CD4-positive, alpha-beta T cell treated with Interleukin-17A for 1 hour (primary cell): ENCODE data around the gene KCNJ5.
A peak's percentile ranks its signal among the peaks of the same experiment; 100 is the strongest.
"Not testable (repeated sequence)": the region's sequence is repeated elsewhere in the genome, so short reads cannot be mapped to it uniquely, and the experiment has no call there.

ENCODE experiments used
- DNase-seq: peaks from one replicate; pipeline ENCODE4 v3.0.0-alpha.2; 2020

Gene KCNJ5

DNA sequence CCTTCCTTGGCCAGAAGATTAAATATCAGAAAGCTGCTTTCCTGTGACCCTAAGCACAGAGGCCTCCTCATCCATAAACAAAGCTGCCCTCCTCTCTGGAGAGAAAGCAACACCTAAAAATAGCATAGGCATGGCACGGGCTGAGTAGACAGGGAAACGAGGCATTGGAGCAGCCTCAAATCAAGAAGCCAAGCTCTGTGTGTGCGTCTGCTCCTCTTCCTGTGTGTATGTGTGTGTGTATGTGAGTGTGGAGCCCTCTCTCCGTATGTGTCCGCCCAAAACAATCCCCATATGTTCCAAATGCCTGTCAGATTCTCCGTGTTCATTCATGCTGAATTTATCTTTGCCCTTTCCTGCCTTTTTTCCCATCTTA is 24.0 kb downstream of the KCNJ5 start:
- DNase-seq: no peak

DNA sequence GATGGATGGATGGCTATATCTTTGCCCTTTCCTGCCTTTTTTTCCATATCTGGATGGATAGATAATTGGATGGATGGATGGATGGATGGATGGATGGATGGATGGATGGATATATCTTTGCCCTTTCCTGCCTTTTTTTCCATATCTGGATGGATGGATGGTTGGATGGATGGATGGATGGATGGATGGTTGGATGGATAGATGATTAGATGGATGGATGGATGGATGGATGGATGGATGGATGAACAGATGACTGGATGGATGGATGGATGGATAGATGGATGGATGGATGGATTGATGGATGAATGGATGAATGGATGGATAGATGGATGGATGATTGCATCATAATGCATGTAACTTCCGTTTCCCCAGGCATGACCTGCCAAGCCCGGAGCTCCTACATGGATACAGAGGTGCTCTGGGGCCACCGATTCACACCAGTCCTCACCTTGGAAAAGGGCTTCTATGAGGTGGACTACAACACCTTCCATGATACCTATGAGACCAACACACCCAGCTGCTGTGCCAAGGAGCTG is 24.9 kb downstream of the KCNJ5 start:
- DNase-seq: no peak

DNA sequence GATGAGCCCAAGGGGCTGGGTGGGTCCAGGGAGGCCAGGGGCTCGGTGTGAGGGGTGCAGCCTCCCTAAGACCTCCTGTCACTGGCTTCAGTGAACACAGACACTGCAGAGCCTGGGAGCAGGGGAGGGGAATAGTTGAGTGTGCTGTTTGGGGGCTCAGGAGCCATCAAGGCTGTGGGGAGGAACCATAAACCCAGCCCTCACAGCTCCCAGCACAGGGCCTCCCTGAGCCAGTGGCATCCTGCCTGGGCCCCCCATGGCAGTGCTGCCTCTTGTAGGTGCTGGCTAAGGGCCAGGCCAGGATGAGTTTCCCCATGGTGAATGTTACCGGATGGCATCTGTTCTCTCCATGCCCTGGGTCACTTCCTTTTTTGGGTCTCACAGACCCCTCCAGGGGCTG is 25.5 kb downstream of the KCNJ5 start:
- DNase-seq: no peak

DNA sequence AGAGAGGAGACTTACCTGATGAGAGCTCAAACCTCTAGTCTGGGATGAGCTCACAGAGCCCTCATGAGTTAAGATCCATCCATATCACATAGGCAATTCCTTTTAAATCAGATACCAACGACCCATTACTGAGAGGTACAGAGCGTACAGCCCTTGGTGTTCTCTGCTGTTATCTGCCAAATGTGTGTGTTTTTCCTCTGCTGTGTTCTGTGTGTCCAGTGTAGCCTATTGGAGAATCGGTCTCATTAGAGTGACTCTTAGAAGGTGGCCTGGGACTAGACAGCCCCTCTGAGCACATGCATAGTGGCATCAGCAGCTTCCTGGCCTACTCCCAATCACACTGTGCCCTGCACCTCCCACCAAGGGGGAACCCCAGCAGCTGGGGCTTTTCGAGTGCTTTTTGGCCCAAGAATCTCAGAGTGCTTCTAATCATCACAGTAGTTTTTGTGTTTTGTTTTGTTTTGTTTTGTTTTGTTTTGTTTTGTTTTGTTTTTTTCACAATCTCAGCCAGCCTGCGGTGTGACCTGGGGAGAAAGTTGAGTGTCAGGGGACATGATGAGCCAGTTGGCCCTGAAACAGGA is 26.1 kb downstream of the KCNJ5 start:
- DNase-seq: no peak

DNA sequence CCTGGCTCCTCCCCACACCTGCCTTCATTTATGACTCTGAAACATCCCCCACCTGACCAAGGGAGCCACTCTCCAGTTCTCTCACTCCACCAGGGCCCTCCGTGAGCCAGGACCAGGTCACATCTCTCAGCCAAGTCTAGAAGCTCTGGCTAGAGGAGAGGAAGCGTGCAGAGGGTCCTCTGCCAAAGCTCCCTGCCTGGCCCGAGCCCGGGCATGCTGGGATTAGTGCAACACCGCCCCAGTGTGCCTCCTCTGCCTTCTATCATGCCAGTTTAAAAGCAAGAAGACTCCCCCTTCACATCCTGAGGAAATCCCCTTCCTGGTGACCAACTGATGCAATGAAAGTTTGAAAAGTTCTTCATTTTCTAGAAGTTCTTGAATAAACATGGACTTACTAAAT is 28.1 kb downstream of the KCNJ5 start:
- no peak for DNase-seq

DNA sequence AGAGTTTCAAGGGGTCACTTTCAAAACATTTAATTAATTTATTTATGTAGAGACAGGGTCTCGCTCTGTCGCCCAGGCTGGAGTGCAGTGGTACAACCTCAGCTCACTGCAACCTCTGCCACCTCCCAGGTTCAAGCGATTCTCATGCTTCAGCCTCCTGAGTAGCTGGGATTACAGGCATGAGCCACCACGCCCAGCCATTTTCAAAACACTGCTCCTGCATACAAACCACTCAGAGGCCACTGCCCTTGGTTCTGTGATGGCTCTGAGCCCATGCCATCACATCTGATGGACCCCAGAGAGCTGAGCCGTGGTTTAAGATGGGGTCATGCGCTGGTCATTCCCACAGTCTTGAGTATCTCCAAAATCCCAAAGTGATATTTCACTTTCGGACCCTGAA is 28.5 kb downstream of the KCNJ5 start:
- not testable (repeated sequence) for DNase-seq

DNA sequence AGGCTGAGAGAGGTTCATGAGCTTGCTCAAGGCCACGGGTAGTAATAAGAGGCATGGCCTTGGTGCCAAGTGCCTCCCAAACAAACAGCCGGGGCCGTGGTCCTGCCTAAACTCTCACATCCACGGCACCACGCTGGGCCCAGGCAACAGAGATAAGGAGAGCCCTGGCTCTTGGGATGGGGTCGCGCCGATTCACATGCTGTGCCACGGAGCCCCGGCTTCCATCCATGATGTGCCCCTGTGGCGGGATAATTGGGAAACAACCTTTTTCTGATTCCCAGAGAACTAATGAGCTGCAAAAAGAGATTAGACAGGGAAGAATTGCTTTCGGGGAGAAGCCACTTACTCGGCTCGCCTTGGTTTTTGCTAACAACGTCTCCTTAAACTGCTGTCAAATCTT is 29.5 kb downstream of the KCNJ5 start:
- DNase-seq: no peak

DNA sequence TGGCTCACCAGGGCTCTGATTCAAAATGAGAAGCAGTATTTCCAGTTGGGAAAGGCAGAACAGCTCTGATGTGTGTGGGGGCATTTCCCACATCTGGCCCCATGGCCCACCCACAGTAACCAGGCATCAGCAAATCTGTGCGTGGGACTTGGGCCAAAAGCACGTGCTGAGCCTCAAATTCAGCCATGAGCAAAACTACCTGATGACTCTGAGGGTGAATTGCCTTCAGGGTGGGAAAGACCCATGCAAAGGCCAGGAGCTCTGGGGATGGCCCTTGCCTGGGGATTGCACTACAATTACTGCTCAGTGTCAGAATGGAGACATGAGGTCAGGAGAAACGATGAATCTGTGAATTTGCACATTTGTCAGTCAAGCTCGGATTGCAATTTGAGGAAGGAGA is 30.6 kb downstream of the KCNJ5 start:
- no peak for DNase-seq

DNA sequence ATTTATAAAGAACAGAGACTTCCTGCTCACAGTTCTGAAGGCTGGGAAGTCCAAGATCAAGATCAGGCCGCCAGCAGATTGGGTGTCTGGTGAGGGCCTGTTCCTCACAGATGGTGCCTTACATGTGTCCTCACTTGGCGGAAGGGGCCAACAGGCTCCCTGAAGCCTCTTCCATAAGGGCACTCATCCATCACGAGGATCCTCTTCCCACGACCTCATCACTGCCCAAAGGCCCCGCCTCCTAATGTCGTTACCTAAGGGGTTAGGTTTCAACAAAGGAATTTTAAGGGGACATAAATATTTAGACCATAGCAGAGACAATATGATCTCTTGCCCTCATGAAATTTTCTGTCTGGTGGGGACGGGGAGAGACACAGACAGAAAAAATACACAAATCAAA is 32.9 kb downstream of the KCNJ5 start:
- DNase-seq: no peak

DNA sequence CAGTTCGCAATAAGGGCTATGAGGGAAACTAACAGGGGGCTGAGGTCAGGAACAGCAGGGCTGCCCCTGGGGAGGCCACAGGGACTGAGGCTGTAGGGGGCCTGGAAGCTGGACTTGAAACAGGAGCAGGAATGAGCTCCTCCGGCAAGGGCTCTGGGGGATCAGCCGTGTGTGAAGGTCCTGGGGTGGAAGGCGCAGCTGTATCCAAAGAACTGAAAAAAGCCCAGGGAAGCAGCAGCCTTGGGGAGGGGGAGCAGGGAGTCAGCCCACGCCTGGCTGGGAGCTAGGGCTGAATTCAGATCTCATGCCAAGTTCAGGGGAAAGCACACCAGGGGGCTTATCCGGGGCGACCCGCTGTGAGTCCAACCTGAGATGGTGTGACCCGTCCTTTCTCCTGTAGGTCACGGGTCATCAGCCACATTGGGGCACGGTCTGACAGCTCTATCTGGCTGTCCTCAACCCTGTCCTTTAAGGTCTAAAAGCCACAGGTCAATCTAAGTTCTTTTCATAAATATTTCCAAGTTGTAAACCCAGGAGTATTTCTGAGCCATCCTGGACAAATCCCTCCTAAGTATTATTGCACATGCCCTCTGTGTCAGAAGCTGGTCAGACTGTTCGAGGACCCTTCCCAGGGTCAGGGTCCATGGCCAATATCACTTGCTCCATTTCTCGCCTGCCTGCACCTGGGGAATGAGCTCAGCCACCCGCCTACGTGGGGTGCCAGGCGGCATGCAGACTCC is 33.5 kb downstream of the KCNJ5 start:
- no peak for DNase-seq

DNA sequence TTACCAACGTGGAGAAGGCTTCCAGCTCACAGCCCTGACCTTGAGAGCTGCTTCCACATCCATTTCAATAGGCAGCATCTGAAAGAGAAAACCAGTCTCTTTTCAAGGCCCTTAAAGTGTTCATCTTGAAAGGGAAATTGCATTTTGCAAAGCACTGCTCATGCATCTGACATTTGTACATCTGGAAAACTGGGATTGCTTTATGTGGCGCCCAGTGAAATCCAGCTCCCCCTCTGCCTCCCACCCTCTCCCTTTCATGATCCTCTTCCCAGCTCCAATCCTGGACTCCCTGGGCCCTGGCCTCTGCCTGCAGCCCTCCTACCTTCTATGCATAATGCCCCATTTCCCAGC is 34.1 kb downstream of the KCNJ5 start:
- no peak for DNase-seq

DNA sequence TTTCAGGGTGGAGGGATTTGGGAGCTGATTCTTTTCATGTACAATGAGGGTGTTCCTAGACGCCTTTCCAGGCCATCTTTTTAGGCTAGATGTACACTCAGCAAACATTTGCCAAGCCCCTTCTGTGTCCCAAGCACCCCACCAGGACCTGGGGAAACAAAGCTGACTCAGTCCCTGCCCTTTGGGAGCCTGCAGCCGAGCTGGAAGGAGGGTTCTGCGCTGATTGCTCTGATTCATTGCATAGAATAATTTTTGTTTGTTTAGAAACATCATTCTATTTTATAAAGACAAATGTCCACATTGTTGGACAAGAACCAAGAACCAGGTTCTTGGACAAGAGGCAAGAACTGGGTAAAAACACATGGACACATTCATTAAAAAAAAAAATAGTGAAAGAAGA is 34.8 kb downstream of the KCNJ5 start:
- DNase-seq: no peak

DNA sequence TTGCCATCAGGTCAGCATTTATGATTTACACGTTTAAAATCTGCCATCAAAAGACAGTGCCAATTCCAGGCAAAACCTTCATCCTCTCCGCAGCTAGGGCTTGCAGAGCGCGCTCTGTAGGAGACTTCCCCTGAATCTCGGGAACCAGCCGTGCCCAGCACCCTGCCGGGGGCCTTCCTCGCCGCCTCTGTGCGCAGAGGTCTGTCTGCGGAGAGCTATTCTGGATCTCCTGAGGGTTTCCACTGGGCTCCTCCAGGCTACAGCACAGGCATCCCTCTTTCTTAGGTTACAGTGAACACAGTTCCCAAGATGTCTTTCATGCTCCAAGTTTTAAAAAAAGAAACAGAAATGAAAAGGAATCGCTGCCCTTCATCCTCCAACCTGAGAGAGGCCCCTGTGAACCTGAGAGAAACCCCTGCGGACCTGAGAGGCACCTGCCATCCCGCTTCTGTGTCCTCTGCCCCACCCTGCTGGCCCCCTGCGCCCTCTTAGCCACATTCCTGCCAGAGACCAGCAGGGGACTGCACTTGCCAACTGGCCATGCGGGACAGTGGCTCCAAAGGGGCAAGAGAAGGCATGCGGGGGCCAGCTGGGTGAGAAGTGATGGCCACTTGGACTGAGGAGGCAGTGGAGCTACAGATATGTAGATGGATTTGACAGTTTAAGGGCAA is 35.4 kb downstream of the KCNJ5 start:
- no peak for DNase-seq

DNA sequence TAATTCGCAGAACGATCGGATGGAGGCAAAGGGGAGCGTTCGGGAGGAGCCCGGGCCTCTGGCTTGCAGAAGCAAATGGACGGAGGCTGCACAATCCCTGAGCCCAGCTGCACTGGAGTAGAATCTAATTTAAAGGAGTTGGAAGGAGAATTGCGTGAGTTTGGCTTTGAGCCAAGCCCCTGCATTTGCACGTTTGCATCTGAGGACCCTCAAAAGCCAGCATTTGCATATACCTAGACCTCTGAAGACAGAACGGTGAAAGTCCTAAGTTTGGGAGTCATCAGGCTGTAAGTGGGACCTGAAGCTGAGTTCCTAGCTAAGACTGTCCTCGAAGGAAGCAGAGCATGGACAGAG is 35.9 kb downstream of the KCNJ5 start:
- DNase-seq: no peak

DNA sequence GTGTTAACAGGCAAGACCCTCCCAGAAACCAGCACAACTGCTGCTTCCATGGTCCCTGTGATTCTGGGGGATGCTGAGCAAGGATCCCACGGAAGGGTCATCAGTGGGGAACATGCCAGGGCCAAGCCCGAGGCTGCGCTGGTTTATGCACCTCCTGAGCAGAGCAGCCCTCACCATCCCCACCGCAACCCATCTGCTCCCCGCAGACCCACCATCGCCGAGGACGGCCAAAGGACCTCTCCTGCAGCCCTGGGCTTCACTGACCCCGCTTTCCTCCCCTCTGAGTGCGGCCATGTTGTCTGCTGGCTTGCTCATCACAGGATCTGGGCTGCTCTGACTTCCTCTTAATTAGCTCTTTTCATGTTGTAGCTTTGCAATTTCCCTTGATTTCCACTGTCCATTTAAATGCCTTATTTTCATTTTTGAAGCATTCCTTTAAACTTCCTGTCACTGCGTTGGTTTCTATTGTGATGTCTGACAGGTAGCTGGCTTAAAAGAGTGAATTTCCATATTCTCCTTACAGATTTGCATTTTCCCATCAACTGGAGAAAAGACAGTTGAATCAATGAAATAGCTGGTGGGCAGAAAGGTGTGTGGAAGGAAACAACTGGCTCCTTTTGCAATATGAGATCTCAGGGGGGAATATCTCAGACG is 36.7 kb downstream of the KCNJ5 start:
- no peak for DNase-seq

DNA sequence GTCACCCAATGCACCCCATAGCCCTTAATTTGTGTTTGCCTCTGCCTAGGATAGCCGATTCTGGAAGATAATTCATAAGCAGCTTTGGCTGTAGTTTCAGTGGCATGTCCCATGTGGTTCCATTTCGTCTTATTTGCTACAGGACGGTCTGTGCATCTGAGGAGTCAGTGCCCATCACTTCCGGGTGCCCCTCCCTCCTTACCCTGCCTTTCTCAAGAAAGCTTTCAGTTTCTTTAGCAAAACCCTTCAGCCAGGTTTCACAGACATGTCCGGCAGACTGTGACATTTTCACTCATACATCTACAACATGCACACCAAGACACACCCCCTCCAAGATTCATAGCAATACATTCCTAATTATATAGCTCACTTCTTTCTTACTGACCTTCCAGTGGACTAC is 37.2 kb downstream of the KCNJ5 start:
- peak; percentile 19 for DNase-seq

DNA sequence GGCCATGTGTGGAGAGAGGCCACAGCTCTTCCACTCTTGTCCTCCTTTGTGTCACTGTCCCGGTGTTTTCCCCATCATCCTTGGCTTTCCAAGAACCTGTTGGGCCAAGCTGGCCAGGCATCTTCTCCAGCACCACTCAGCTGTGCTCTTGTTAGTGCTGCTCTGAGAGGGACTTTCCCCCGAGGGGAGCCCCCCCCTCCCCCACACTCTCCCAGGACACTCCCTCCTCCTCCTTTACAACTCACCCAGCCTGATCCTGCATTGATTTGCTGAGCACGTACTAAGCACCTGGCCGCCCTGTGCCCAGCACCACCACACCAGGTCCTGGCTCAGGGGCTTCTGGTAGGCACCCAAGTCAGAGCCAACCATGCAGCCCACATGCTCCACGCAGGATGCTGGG is 38.3 kb downstream of the KCNJ5 start:
- no peak for DNase-seq

DNA sequence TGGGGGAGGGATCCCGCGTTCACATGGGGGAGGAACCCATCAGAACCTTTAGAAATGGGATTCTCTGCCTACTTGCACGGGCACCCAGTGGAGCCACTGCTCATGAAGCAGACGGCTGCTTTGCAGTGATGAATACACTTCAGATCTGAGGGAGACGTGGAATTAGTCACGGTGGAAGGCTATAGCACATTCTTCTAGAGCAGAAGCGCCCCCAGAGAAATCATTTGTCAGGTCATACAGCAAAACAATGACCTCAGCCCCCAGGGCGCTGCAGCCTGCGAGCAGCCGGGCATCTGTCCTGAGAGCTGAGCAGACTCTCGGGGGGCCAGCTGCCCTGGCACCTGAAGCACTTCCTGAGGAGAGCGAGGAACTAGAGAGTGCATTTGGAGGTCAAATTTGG is 38.8 kb downstream of the KCNJ5 start:
- DNase-seq: no peak

DNA sequence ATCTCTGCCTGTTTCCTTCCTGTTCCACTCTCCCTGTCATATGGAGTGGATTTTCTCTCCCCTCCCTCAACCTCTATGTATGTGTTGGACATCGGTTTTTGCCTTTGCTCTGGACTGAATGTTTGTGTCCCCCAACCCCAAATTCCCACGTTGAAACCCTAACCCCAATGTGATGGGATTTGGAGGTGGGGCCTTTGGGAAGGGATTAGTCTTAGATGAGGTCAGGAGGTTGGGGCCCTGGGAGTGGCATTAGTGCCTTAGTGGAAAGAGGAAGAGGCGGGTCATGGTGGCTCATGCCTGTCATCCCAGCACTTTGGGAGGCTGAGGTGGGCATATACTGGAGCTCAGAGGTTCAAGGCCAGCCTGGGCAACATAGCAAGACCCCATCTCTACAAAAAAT is 39.9 kb downstream of the KCNJ5 start:
- DNase-seq: no peak

DNA sequence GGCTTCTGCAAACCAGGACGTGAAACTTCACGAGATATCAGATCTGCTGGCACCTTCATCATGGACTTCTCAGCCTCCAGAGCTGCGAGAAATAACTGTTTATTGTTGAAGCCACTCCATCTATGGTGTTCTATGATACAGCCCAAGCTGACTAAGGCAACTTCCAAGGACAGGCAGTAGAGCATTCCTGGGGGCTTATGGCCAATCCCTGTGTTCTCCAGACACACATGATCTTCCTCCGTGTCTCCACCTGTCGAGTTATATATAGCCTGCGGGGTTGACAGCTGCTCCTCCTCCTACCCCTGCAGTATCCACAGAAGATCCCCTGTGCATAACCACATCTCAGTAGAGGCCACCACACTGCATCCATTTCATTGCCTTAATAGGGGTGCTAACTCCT is 40.5 kb downstream of the KCNJ5 start:
- no peak for DNase-seq

DNA sequence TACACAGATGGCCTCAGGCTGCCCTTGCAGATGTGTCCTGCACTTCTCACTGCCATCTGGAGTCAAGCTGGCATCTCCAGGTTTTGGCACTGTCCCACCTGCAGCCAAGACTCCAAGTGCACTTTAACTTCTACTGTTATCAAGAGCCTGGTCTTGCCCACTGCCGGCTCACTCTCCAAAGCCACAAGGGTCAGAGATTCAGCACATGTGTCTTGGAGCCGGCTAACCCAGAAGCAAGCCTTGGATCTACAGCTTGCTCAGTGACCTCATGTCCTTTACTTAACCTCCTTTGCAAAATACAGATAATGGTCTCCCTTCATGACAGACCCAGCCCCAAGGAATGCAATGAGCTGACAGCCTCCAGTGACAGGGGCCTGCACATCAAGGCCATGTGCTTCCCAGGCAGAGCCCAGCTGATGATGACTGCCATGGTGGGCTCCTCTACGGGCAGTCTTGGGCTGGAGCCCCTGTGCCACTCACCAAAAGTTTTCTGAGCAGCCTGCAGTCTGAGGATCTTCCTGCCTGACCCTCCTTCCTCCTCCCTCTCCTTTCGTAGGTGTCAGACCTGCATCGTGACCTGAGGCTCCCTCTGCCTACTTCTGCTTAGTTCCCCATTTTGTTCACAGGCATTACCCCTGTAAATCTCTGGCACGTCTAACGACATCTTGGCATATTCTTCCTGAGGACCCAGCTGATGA is 42.5 kb downstream of the KCNJ5 start:
- DNase-seq: no peak

DNA sequence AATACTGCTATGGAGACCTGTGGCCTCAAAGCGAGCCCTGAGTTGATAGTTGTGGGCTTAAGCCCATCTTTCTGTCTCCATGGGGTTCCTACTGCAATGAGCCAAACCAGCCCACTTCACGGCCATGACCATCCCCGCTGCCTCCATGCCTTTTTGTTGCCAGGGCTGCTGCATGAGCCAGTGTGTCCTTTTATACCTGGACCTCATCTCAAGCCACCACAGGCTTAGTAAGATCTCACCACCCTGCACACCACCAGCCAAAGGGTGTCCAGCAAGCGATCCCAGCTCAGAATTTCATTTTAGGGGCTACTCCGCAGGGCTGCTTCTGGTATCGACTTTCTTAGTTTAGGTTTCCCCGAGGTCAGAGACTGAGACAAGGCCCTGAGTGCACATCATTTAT is 43.2 kb downstream of the KCNJ5 start:
- DNase-seq: no peak

DNA sequence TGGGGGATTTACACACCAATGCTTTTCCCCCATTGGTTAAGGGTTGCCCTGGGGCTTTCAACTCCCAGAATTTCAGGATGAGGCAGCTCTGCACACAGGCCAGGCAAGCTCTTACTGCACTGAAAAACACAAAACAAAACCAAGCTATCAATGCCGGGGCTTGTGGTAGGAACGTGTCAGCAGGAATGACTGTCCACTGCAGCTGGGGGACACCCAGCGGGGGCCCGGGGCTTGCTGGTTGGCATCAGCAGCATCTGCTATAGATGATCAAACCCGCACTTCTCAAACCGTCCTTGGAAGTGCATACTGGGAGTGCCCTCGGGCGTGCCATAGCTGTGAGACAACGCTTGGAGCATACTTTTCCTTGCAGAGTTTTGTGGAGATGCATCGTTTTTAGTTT is 43.8 kb downstream of the KCNJ5 start:
- DNase-seq: no peak
